IPS-15b (cell line): ENCODE data around the gene IFNA7.
"Not testable (repeated sequence)": the region's sequence is repeated elsewhere in the genome, so short reads cannot be mapped to it uniquely, and the experiment has no call there.

ENCODE experiments used
- H3K27me3 ChIP-seq: one replicate; pipeline ENCODE4 v1.6.1; 2013; ENCODE audit warnings: low read length; ENCODE audit not compliant: control insufficient read depth, insufficient read depth
- H3K36me3 ChIP-seq: one replicate; pipeline ENCODE4 v1.6.1; 2013; ENCODE audit warnings: low read length; ENCODE audit not compliant: control insufficient read depth, insufficient read depth
- H3K4me1 ChIP-seq: one replicate; pipeline ENCODE4 v1.6.1; 2013; ENCODE audit warnings: mild to moderate bottlenecking, low read length; ENCODE audit not compliant: control insufficient read depth, insufficient read depth
- H3K4me3 ChIP-seq: one replicate; pipeline ENCODE4 v1.5.1; 2013; ENCODE audit warnings: low read depth, low read length
- H3K9ac ChIP-seq: one replicate; pipeline ENCODE4 v1.6.1; 2013; ENCODE audit warnings: low read depth, mild to moderate bottlenecking, low read length
- H3K9me3 ChIP-seq: one replicate; pipeline ENCODE4 v1.6.1; 2013; ENCODE audit warnings: mild to moderate bottlenecking, low read length; ENCODE audit not compliant: control insufficient read depth, insufficient read depth

IFNA7 gene

DNA sequence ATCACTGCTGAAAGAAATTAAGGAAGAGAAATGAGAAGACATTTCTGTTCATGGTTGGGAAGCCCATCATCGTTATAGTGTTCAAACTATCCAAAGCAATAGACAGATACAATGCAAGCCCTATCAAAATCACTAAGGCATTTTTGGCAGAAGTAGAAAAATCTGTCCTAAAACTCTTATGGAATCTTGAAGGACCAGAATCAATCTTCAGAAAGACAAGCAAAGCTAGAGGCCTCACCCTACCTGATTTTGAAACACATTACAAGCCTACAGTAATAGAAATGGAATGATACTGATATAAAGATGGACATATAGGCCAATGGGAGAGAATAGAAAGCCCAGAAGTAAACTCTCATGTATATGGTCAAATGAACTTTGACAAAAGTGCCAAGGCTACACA, 30.7 kb downstream of the IFNA7 start:
- Histone ChIP-seq H3K9ac (no peak overlapping the region), H3K4me1 (no peaks in the 10 kb centered on the region), H3K27me3 (no peaks in the 10 kb centered on the region), H3K4me3 (no peak overlapping the region), H3K9me3 (no peaks in the 10 kb centered on the region), H3K36me3 (no peaks in the 10 kb centered on the region)

DNA sequence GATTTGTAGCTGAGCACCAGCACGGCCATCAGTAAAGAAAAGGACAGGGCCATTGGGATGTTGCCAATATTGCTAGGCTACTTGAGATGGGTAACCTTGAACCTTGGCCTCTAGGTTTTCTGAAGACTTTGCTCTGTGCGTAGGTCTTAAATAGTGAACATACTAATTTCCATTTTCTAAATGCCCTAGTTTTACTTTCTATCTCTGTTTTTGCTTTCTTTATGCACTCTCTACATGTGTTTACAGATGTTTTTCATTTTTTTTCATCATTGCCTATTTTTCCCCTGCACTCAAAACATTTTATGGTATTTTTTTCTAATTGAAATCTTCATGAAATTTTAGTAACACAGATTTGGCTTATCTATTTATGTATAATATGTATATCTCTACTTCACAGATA, 35.4 kb downstream of the IFNA7 start, which contains the start of gene IFNA21:
Gene IFNA21, minus strand, starts transcription at position 101 of the 400 bp plus-strand sequence. Its CDS starts 48 bp downstream, at position 53.
- not testable (repeated sequence) for H3K9ac ChIP-seq, H3K4me1 ChIP-seq, H3K4me3 ChIP-seq

GRCh38 chr9:21165516-21165915, 36.5 kb downstream of the IFNA7 start:
- Histone ChIP-seq H3K36me3 (no peaks in the 10 kb centered on the region), H3K4me3 (no peak overlapping the region), H3K9me3 (no peaks in the 10 kb centered on the region), H3K9ac (no peak overlapping the region), H3K27me3 (no peaks in the 10 kb centered on the region), H3K4me1 (no peaks in the 10 kb centered on the region)

More for the DNA sequence above, 35.4 kb downstream of the IFNA7 start, which contains the start of gene IFNA21:
- not testable (repeated sequence) for H3K36me3 ChIP-seq, H3K9me3 ChIP-seq, H3K27me3 ChIP-seq

DNA sequence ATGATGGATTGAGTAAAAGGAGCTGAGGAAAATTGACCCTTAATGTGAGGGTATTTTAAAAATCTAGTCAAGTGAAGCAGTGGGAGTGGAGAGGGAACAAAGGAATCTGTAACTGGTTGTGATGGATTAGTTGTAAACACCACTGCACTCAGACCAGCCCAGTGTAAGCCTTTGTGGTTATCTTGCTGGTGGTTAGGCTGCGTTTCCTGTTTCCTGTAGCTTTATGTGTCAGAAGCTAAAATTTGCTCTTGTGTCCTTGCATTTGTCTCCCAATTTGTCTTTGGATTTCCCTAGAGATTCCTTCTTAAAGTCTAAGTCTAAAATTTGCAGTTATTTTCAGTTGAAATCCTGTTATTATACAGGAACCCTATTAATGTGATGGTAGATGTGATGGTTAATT, 41.8 kb downstream of the IFNA7 start:
- Histone ChIP-seq H3K4me1 (no peaks in the 10 kb centered on the region), H3K36me3 (no peaks in the 10 kb centered on the region)

DNA sequence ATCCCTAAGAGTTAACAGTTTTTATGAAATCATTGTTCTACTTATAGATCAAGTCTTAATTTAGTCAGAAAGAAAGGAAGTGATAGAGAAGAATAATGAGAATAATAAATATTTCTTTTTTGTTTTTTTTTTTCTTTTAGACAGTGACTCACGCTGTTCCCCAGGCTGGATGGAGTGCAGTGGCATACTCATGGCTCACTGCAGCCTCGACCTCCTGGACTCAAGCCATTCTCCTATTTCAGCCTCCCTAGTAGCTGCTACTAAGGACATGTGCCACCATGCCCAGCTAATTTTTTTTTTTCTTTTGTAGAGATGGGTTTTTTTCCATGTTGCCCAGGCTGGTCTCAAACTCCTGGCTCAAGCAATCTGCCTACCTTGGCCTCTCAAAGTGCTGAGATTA, 46.5 kb downstream of the IFNA7 start:
- H3K9ac ChIP-seq, result no peak overlapping the region

More for the DNA sequence above, 41.8 kb downstream of the IFNA7 start:
- H3K9ac ChIP-seq, result no peak overlapping the region
- H3K9me3 ChIP-seq, result no peaks in the 10 kb centered on the region
- H3K4me3 ChIP-seq, result no peak overlapping the region
- no peaks in the 10 kb centered on the region for H3K27me3 ChIP-seq

DNA sequence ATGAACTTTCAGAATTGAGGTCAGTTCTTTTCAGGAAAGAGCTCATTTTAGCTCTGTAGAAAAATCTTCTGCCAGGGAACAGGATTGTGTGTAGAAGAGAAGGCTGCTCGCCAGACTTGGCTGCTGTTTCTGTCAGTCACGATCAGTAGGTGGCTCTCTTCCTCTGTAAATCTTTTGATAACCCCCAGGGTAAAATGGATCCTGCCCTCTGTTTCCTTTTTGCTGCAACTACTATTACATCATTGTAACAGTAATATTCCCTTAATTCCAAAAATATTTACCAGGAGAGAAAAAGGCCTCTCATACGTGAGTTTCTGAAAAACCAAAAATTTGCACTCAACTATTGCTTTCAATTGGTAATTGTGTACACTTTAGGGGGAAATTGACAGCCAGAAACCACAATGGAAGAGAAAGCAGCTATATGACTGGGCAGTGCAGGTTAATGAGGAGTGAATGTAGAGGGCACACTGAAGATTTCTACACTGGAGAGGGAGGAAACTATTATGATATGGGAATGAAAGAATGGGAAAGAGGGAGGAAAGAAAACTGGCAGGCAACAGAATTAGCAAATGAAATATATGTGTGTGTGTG, 47.9 kb downstream of the IFNA7 start:
- H3K4me3 ChIP-seq, result no peak overlapping the region
- H3K4me1 ChIP-seq, result no peaks in the 10 kb centered on the region

More for the DNA sequence above, 46.5 kb downstream of the IFNA7 start:
- H3K36me3 ChIP-seq, result no peaks in the 10 kb centered on the region
- no peaks in the 10 kb centered on the region for H3K27me3 ChIP-seq
- no peak overlapping the region for H3K4me3 ChIP-seq
- no peaks in the 10 kb centered on the region for H3K4me1 ChIP-seq
- H3K9me3 ChIP-seq, result no peaks in the 10 kb centered on the region

DNA sequence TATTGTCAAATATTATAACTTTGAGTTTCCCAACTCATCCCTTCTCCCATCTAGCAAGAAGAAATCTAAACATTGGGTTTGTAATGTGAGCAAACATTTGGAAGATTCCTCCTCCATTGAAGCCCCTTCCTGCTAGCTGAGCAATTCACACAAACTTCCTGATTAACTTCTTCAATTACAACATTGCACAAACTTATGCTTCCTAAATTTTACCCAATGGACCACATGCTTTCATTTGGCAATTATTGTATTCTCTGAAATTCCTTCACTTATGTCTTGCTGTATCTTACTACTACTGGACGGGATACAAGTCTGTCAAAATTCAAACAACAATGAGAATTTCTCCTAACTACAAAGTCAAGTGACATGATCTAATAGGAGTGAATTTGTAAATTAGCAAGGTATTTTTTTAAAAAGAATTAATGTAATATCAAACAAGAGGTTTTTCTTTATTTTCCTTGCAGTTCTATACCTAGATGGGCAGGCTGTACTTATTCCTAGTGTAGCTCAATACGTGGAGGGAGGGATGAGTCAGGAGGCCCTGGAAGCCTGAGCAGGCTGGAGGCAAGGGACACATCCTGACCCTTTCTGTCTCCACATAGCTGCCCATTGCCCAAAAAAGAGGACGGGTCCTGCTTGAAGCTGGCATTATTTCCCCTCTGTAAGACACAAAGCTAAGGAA, 48.5 kb downstream of the IFNA7 start:
- Histone ChIP-seq H3K4me3 (no peak overlapping the region), H3K9me3 (no peaks in the 10 kb centered on the region), H3K9ac (no peak overlapping the region), H3K4me1 (no peaks in the 10 kb centered on the region), H3K27me3 (no peaks in the 10 kb centered on the region), H3K36me3 (no peaks in the 10 kb centered on the region)

More for the DNA sequence above, 47.9 kb downstream of the IFNA7 start:
- H3K36me3 ChIP-seq, result no peaks in the 10 kb centered on the region
- H3K9me3 ChIP-seq, result no peaks in the 10 kb centered on the region
- no peaks in the 10 kb centered on the region for H3K27me3 ChIP-seq
- no peak overlapping the region for H3K9ac ChIP-seq
